K562 (cell line): Measurements from ENCODE around the gene GJD4. TPM values are rescaled to one million over a fixed set of nuclear protein-coding genes. Genes with fewer than 3 reads are reported as not detected.

Experiments used
- ATF6 ChIP-seq: sonication (generic); formaldehyde crosslinking; IDR thresholded peaks from 2 replicates; pipeline ENCODE4 v1.4.0; 2020; ENCODE audit warnings: mild to moderate bottlenecking, missing genetic modification reagents
- CGGBP1 ChIP-seq: fragments of 250-450 bp; sonication (Bioruptor Pico); IDR thresholded peaks from 2 replicates; pipeline ENCODE4 v1.9.0; 2021; ENCODE audit warnings: mild to moderate bottlenecking
- DACH1 ChIP-seq: fragments of 450-650 bp; IDR thresholded peaks from 2 replicates; pipeline ENCODE4 v1.6.1; 2018; ENCODE audit not compliant: partially characterized antibody
- HMG20A ChIP-seq: fragments of 450-650 bp; formaldehyde crosslinking; conservative IDR thresholded peaks from 2 replicates; pipeline ENCODE4 v1.4.0; 2020; ENCODE audit warnings: mild to moderate bottlenecking, mixed read lengths
- MAZ ChIP-seq, 2 experiments: fragments of 450-650 bp in 1 of 2; sonication (generic) in 1 of 2; formaldehyde crosslinking; IDR thresholded peaks in 1 of 2; conservative IDR thresholded peaks in 1 of 2; 2 replicates each; pipeline versions ENCODE4 v1.4.0 to v1.5.0; 2020; ENCODE audit warnings: mild to moderate bottlenecking in 1 of 2, missing genetic modification reagents in 1 of 2
- MGA ChIP-seq: fragments of 450-650 bp; IDR thresholded peaks from 2 replicates; pipeline ENCODE4 v1.6.1; 2016; ENCODE audit warnings: mild to moderate bottlenecking, moderate library complexity
- MLLT1 ChIP-seq, 2 experiments: fragments of 450-650 bp; IDR thresholded peaks; 2 replicates each; pipeline ENCODE4 v1.6.1; 2016
- NCOR1 ChIP-seq: fragments of 450-650 bp; IDR thresholded peaks from 2 replicates; pipeline ENCODE4 v1.6.1; 2016; ENCODE audit warnings: mild to moderate bottlenecking, moderate library complexity
- NFYB ChIP-seq: IDR thresholded peaks from 2 replicates; pipeline ENCODE4 v1.6.1; 2011; ENCODE audit warnings: mild to moderate bottlenecking, moderate library complexity; ENCODE audit not compliant: insufficient read length; ENCODE audit errors: extremely low read depth
- SMARCC2 ChIP-seq: fragments of 450-650 bp; IDR thresholded peaks from 2 replicates; pipeline ENCODE4 v1.6.1; 2017; ENCODE audit warnings: antibody characterized with exemption, moderate library complexity, mild to moderate bottlenecking, low read depth
- SUPT5H ChIP-seq: fragments of 450-650 bp; IDR thresholded peaks from 2 replicates; pipeline ENCODE4 v1.6.1; 2016
- TRIM28 ChIP-seq: fragments of 450-650 bp; IDR thresholded peaks from 2 replicates; pipeline ENCODE4 v1.6.1; 2017
- ZFPM2 ChIP-seq: fragments of 250-450 bp; sonication (Bioruptor Pico); IDR thresholded peaks from 2 replicates; pipeline ENCODE4 v1.5.1; 2022; ENCODE audit warnings: mild to moderate bottlenecking
- polyA plus RNA-seq, 8 experiments: library from polyadenylated mRNA; depleted of rRNA in 4 of 8; stranded (reverse) in 5 of 8; unstranded in 3 of 8; fragments of >200 nt; fragmentation: Nextera tagmentation in 2 of 8; fragmentation: Illumina TruSeq in 1 of 8; extraction: Ambion mirVana in 2 of 8; extraction: Trizol in 1 of 8; gene quantifications; 2 replicates each; pipeline versions ENCODE4 v1.2.1 to v1.2.3, GENCODE V29; 2011 to 2014; ENCODE audit warnings: inconsistent platforms in 1 of 8, missing spikeins in 1 of 8
- total RNA-seq, 7 experiments: library from RNA; depleted of rRNA in 6 of 7; stranded (reverse); fragments of >200 nt in 6 of 7; fragmentation: Illumina TruSeq in 2 of 7; extraction: Trizol in 2 of 7; gene quantifications; 2 replicates each; pipeline versions ENCODE4 v1.2.1 to v1.2.3, GENCODE V29; 2011 to 2021; ENCODE audit warnings: low replicate concordance in 1 of 7

GJD4 gene
- total and polyA plus RNA-seq, 9 of the 15 experiments (the other 6 are each of a cell fraction or from before 2014, with no cell fraction given), result not detected

GRCh38 chr10:35575640-35576039 is 29.5 kb upstream of the GJD4 start (continued):
- TF ChIP-seq MGA (0 out of 2 replicates have a peak, but pooled peaks have one; percentile 11), MAZ (CRISPR knock-in tag; conservative IDR thresholded peaks at IDR 0.05 in 1 of 2, IDR thresholded peaks at IDR 0.05 in 1 of 2) (no peak), HMG20A (no peak), CGGBP1 (CRISPR knock-in tag) (no peak), SMARCC2 (no peak), NFYB (no peak), MLLT1 (IDR thresholded peaks at IDR 0.05) (no peak), ATF6 (CRISPR knock-in tag) (no peak), ZFPM2 (CRISPR knock-in tag) (no peak), DACH1 (no peak), TRIM28 (no peak), NCOR1 (no peak), SUPT5H (0 out of 2 replicates have a peak, but pooled peaks have one; percentile 33)
